CD14-positive monocyte (primary cell): ENCODE measurements around the gene CIBAR2. TPM values are rescaled to one million over a fixed set of nuclear protein-coding genes. Genes with fewer than 3 reads are reported as not detected.
A peak's percentile ranks its signal among the peaks of the same experiment; 100 is the strongest.

Experiments
- DNase-seq, 3 donors: peaks; one replicate each; pipeline ENCODE4 v3.0.0-alpha.2; 2011 to 2022
- H2AFZ ChIP-seq: 2 replicates; pipeline ENCODE4 v1.6.0; 2012; ENCODE audit warnings: mild to moderate bottlenecking, low read depth, low read length, inconsistent platforms; ENCODE audit not compliant: insufficient read depth, poor library complexity, severe bottlenecking
- H3K27ac ChIP-seq, 2 donors: 1 replicate in 1 of 2; 2 replicates in 1 of 2; pipeline ENCODE4 v1.5.1; 2012 to 2013; ENCODE audit warnings: low read length in 2 of 2, control low read depth in 1 of 2, inconsistent platforms in 1 of 2, low read depth in 1 of 2, mild to moderate bottlenecking in 1 of 2
- H3K27me3 ChIP-seq, 2 donors: one replicate each; pipeline versions ENCODE4 v1.6.0 to v1.6.1; 2011 to 2013; ENCODE audit warnings: low read length in 2 of 2; ENCODE audit not compliant: control insufficient read depth in 2 of 2, insufficient read depth in 2 of 2
- H3K36me3 ChIP-seq, 2 donors: replicated peaks in 1 of 2; 1 replicate in 1 of 2; 2 replicates in 1 of 2; pipeline versions ENCODE4 v1.5.1 to v1.6.1; 2012 to 2013; ENCODE audit warnings: low read length in 2 of 2, control low read depth in 1 of 2, inconsistent platforms in 1 of 2, mild to moderate bottlenecking in 1 of 2; ENCODE audit not compliant: insufficient read depth in 2 of 2, control insufficient read depth in 1 of 2
- H3K4me1 ChIP-seq, 2 donors: 1 replicate in 1 of 2; 2 replicates in 1 of 2; pipeline versions ENCODE4 v1.5.1 to v1.6.1; 2012 to 2013; ENCODE audit warnings: low read length in 2 of 2, control low read depth in 1 of 2, inconsistent platforms in 1 of 2, mild to moderate bottlenecking in 1 of 2, moderate library complexity in 1 of 2; ENCODE audit not compliant: insufficient read depth in 2 of 2, control insufficient read depth in 1 of 2
- H3K4me2 ChIP-seq: replicated peaks from 2 replicates; pipeline ENCODE3; 2012; ENCODE audit warnings: low read length, moderate library complexity, mild to moderate bottlenecking; ENCODE audit not compliant: poor library complexity, severe bottlenecking; ENCODE audit errors: extremely low read depth
- H3K4me3 ChIP-seq, 3 experiments: fragments of 200-600 bp in 1 of 3; sonication (generic) in 1 of 3; replicated peaks in 1 of 3; 1 replicate in 2 of 3; 2 replicates in 1 of 3; pipeline ENCODE4 v1.5.1; 2011 to 2013; ENCODE audit warnings: low read length in 3 of 3, mild to moderate bottlenecking in 3 of 3, control low read depth in 2 of 3, low read depth in 2 of 3, inconsistent platforms in 1 of 3, moderate library complexity in 1 of 3
- H3K79me2 ChIP-seq: 2 replicates; pipeline ENCODE4 v1.6.0; 2012; ENCODE audit warnings: mild to moderate bottlenecking, control low read depth, inconsistent platforms, low read length, moderate library complexity; ENCODE audit not compliant: insufficient read depth
- H3K9ac ChIP-seq: 2 replicates; pipeline ENCODE4 v1.6.0; 2017; ENCODE audit warnings: low read length, mild to moderate bottlenecking; ENCODE audit not compliant: insufficient read depth, poor library complexity, severe bottlenecking
- H3K9me3 ChIP-seq, 2 donors: replicated peaks in 1 of 2; 1 replicate in 1 of 2; 2 replicates in 1 of 2; pipeline versions ENCODE4 v1.5.1 to v1.6.1; 2012 to 2013; ENCODE audit warnings: low read length in 2 of 2, control low read depth in 1 of 2; ENCODE audit not compliant: control insufficient read depth in 1 of 2, insufficient read depth in 1 of 2
- H4K20me1 ChIP-seq: 2 replicates; pipeline ENCODE4 v1.6.0; 2012; ENCODE audit warnings: mild to moderate bottlenecking, low read length, control low read depth, moderate library complexity; ENCODE audit not compliant: insufficient read depth
- H3K27ac Mint-ChIP-seq, 7 donors: one replicate each; pipeline ENCODE4 v1.8.0; 2020; ENCODE audit warnings: mild to moderate bottlenecking in 7 of 7, mixed read lengths in 7 of 7, moderate library complexity in 6 of 7, inconsistent platforms in 2 of 7
- H3K27me3 Mint-ChIP-seq, 3 donors: one replicate each; pipeline ENCODE4 v1.8.0; 2021 to 2022; ENCODE audit warnings: low read depth in 3 of 3, mild to moderate bottlenecking in 3 of 3, mixed read lengths in 3 of 3, moderate library complexity in 3 of 3, inconsistent platforms in 1 of 3
- H3K36me3 Mint-ChIP-seq, 2 donors: one replicate each; pipeline ENCODE4 v1.8.0; 2020; ENCODE audit warnings: mixed read lengths in 2 of 2, inconsistent platforms in 1 of 2, mild to moderate bottlenecking in 1 of 2
- H3K4me1 Mint-ChIP-seq: one replicate; pipeline ENCODE4 v1.8.0; 2020; ENCODE audit warnings: mild to moderate bottlenecking, mixed read lengths
- H3K4me3 Mint-ChIP-seq, 2 donors: one replicate each; pipeline ENCODE4 v1.8.0; 2020; ENCODE audit warnings: mild to moderate bottlenecking in 2 of 2, mixed read lengths in 2 of 2, moderate library complexity in 1 of 2
- H3K9me3 Mint-ChIP-seq, 7 donors: one replicate each; pipeline ENCODE4 v1.8.0; 2020 to 2022; ENCODE audit warnings: mixed read lengths in 7 of 7, mild to moderate bottlenecking in 6 of 7, moderate library complexity in 6 of 7, inconsistent platforms in 2 of 7
- CTCF ChIP-seq: fragments of 200-600 bp; IDR thresholded peaks from one replicate; pipeline ENCODE4 v1.8.0; 2022; ENCODE audit warnings: antibody characterized with exemption, mild to moderate bottlenecking
- WGBS: methylation state at CpG from one replicate; pipeline ENCODE4 v1.1.5; 2013; ENCODE audit warnings: missing lambda C conversion rate; ENCODE audit not compliant: insufficient coverage; 5-methylcytosine and 5-hydroxymethylcytosine counted together
- intact Hi-C, 2 donors: fragments of 100-400 bp; cut with micrococcal nuclease; formaldehyde crosslinking; loops; one replicate each; pipeline versions ENCODE4 v1.15.0 to v1.15.1; 2023
- polyA plus RNA-seq, 3 donors: library from polyadenylated mRNA; depleted of rRNA in 1 of 3; unstranded in 2 of 3; stranded (reverse) in 1 of 3; fragments of 300-500 nt in 2 of 3; fragments of >200 nt in 1 of 3; fragmentation: Illumina TruSeq in 2 of 3; gene quantifications; 1 replicate in 2 of 3; 2 replicates in 1 of 3; pipeline ENCODE4 v1.2.3, GENCODE V29; 2012 to 2021

The CIBAR2 gene
- polyA plus RNA-seq, 3 donors, result not detected

- H3K9ac ChIP-seq, result no peak overlapping the region
Measured at GRCh38 chr16:85146532-85146797, 34.2 kb upstream of the CIBAR2 start.

GRCh38 chr16:85145734-85146531 lies 33.7 kb upstream of the CIBAR2 start:
- no peaks in the 10 kb centered on the region for H3K9me3 ChIP-seq
- intact Hi-C loops, result no loop called here
- WGBS, result 91% methylated on average over 18 of the region's 20 CpGs
- H3K4me1 ChIP-seq, result no peaks in the 10 kb centered on the region
- no peak overlapping the region for H3K4me2 ChIP-seq
- peaks cover 13 to 15% (median 13%) of the 10 kb centered on the region in 3 donors for H3K27me3 Mint-ChIP-seq
- no peaks in the 10 kb centered on the region for H3K27me3 ChIP-seq
- no peak overlapping the region for H3K9ac ChIP-seq
- H3K79me2 ChIP-seq, result no peaks in the 10 kb centered on the region
- H3K27ac Mint-ChIP-seq, result peak overlapping the region in 1 of 7 donors; percentile 7
- peaks cover 0 to 3% (median 0%) of the 10 kb centered on the region in 7 donors for H3K9me3 Mint-ChIP-seq
- no peak for DNase-seq
- no peaks in the 10 kb centered on the region for H3K36me3 ChIP-seq
- no peak overlapping the region for H3K4me3 ChIP-seq
- H3K4me1 Mint-ChIP-seq, result no peaks in the 10 kb centered on the region
- TF ChIP-seq CTCF, result no peak
- H4K20me1 ChIP-seq, result no peaks in the 10 kb centered on the region
- no peak overlapping the region for H3K27ac ChIP-seq
- H3K4me3 Mint-ChIP-seq, result no peak overlapping the region
- no peak overlapping the region for H2AFZ ChIP-seq
- H3K36me3 Mint-ChIP-seq, result no peaks in the 10 kb centered on the region

More at GRCh38 chr16:85146532-85146797, 34.2 kb upstream of the CIBAR2 start:
- no peaks in the 10 kb centered on the region for H4K20me1 ChIP-seq
- H3K4me3 Mint-ChIP-seq, result no peak overlapping the region
- no peak for TF ChIP-seq CTCF
- no peak overlapping the region for H3K27ac ChIP-seq
- no peaks in the 10 kb centered on the region for H3K36me3 Mint-ChIP-seq
- DNase-seq, result no peak
- H3K9me3 Mint-ChIP-seq, result peaks cover 0 to 3% (median 0%) of the 10 kb centered on the region in 7 donors
- H3K4me1 ChIP-seq, result no peaks in the 10 kb centered on the region
- no peak overlapping the region for H3K4me2 ChIP-seq
- no peaks in the 10 kb centered on the region for H3K79me2 ChIP-seq
- H3K27ac Mint-ChIP-seq, result peak overlapping the region in 1 of 7 donors; percentile 7
- H3K9me3 ChIP-seq, result no peaks in the 10 kb centered on the region
- peaks cover 13 to 16% (median 15%) of the 10 kb centered on the region in 3 donors for H3K27me3 Mint-ChIP-seq
- intact Hi-C loops, result no loop called here
- no peak overlapping the region for H3K4me3 ChIP-seq
- WGBS, result 100% methylated on average over 4 of the region's 4 CpGs
- no peaks in the 10 kb centered on the region for H3K36me3 ChIP-seq
- H3K4me1 Mint-ChIP-seq, result no peaks in the 10 kb centered on the region
- no peaks in the 10 kb centered on the region for H3K27me3 ChIP-seq
- H2AFZ ChIP-seq, result no peak overlapping the region
